ENCODE measurements around the gene PLCH1.

- TF ChIP-seq CTCF (IDR thresholded peaks at IDR 0.05 in 2 of 3, conservative IDR thresholded peaks at IDR 0.05 in 1 of 3; ENCODE audit: control insufficient read depth in 2 of 3, extremely low read depth in 1 of 3, insufficient read depth in 1 of 3, low read depth in 3 of 3, low read length in 3 of 3) = no peak
- no peak for TF ChIP-seq POLR2AphosphoS2 (IDR thresholded peaks at IDR 0.05; ENCODE audit: low read depth, low read length)
- no peak for TF ChIP-seq REST (IDR thresholded peaks at IDR 0.05; ENCODE audit: low read depth, low read length)
- no peak for TF ChIP-seq SP1 (IDR thresholded peaks at IDR 0.05; ENCODE audit: low read depth, low read length)
- no peak for TF ChIP-seq IRF3 (IDR thresholded peaks at IDR 0.05)
Observed at GRCh38 chr3:155394240-155394639, 350.6 kb downstream of the PLCH1 start.
